Stimulated activated CD4-positive, alpha-beta T cell treated with anti-CD3 and anti-CD28 coated beads, Interleukin-12 subunit alpha, Interleukin-12 subunit beta, amount 100 ng/mL, for 24 hours (primary cell): ENCODE data around the gene OPN4.
"Not testable (repeated sequence)": the region's sequence is repeated elsewhere in the genome, so short reads cannot be mapped to it uniquely, and the experiment has no call there.

Experiments
- DNase-seq, 2 experiments: peaks; one replicate each; pipeline ENCODE4 v3.0.0-alpha.2; 2020; ENCODE audit warnings: low read depth in 2 of 2

The OPN4 gene

GRCh38 chr10:86654411-86655172, at the start of gene OPN4:
Gene OPN4, plus strand, starts transcription at chr10:86654547. Its CDS starts 237 bp downstream, at chr10:86654784.
- DNase-seq = no peak

GRCh38 chr10:86607674-86608073, 46.7 kb upstream of the OPN4 start:
- DNase-seq = no peak

GRCh38 chr10:86609920-86610319, 44.4 kb upstream of the OPN4 start:
- no peak for DNase-seq

GRCh38 chr10:86611386-86611785, 43.0 kb upstream of the OPN4 start:
- DNase-seq = no peak

- DNase-seq = no peak
Measured at GRCh38 chr10:86613096-86613495, 41.3 kb upstream of the OPN4 start.

- no peak for DNase-seq
Measured at GRCh38 chr10:86613905-86614304, 40.4 kb upstream of the OPN4 start.

- DNase-seq = no peak
Measured at GRCh38 chr10:86614853-86615252, 39.5 kb upstream of the OPN4 start.

GRCh38 chr10:86617278-86617677, 37.1 kb upstream of the OPN4 start:
- not testable (repeated sequence) for DNase-seq

- DNase-seq = no peak
Measured at GRCh38 chr10:86628311-86628710, 26.0 kb upstream of the OPN4 start.

GRCh38 chr10:86630079-86630478, 24.3 kb upstream of the OPN4 start:
- no peak for DNase-seq

GRCh38 chr10:86632009-86632800, 22.1 kb upstream of the OPN4 start:
- DNase-seq = no peak

- DNase-seq = no peak
Measured at GRCh38 chr10:86632951-86633350, 21.4 kb upstream of the OPN4 start.

- DNase-seq = no peak
Measured at GRCh38 chr10:86635402-86635801, 18.9 kb upstream of the OPN4 start.

- DNase-seq = no peak
Measured at GRCh38 chr10:86636311-86636710, 18.0 kb upstream of the OPN4 start.

- DNase-seq = no peak
Measured at GRCh38 chr10:86642021-86642420, 12.3 kb upstream of the OPN4 start.

GRCh38 chr10:86642499-86642898, 11.8 kb upstream of the OPN4 start:
- no peak for DNase-seq

GRCh38 chr10:86644152-86644793, 10.1 kb upstream of the OPN4 start:
- DNase-seq = no peak

- DNase-seq = no peak
Measured at GRCh38 chr10:86644794-86645445, 9.4 kb upstream of the OPN4 start.

- DNase-seq = not testable (repeated sequence)
Measured at GRCh38 chr10:86645621-86646165, 8.7 kb upstream of the OPN4 start.

GRCh38 chr10:86646532-86646931, 7.8 kb upstream of the OPN4 start:
- no peak for DNase-seq

- DNase-seq = no peak
Measured at GRCh38 chr10:86646933-86647332, 7.4 kb upstream of the OPN4 start.
